ENCODE data around the gene TPM4. TPM values are rescaled to one million over a fixed set of nuclear protein-coding genes. Genes with fewer than 3 reads are reported as not detected.
A peak's percentile ranks its signal among the peaks of the same experiment; 100 is the strongest.

TPM4 gene
- total and polyA plus RNA-seq, 8 donors: 437 to 631 (median 556) TPM

DNA sequence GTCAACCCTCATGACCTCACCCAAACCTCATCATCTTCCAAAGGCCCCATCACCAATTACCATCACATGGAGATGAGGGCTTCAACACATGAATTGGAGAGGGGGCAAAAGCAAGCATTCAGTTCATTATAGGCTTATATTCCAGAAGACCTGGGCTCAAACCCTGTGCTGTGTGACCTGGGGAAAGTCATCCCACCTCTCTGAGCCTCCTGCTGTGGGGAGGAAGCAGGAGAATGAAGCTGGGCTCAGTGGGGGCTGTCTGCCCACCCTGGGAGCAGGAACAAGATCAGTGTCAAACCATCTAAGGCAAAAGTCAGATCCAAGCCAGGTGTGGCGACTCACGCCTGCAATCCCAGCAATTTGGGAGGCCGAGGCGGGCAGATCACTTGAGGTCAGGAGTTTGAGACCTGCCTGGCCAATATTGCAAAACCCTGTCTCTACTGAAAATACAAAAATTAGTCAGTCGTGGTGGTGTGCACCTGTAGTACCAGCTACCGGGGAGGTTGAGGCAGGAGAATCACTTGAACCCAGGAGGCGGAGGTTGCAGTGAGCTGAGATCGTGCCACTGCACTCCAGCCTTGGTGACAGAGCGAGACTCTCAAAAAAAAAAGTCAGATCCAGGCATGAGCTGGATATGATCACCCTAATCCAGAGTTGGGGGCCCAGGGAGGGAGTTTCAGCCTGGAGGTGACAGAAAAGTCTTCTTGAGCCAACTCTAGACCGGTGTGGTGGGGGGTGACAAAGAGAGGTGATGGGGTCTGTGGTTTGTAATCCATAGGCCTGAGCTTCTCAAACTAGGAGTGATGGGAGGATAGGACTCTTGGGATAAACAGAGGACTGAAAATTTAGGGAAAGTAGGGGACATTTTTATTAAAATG lies 1.6 kb upstream of the TPM4 start:
- H3K27ac ChIP-seq: peak overlapping the region; percentile 98 to 99
- intact Hi-C loops (cut with DNase I): no loop called here
- H3K36me3 ChIP-seq: no peaks in the 10 kb centered on the region
- no peak for ATAC-seq
- peak in 1 of 4 donors; percentile 26 for DNase-seq
- H3K9me3 ChIP-seq: no peaks in the 10 kb centered on the region
- no peak for TF ChIP-seq CTCF (IDR thresholded peaks at IDR 0.05)
- H3K4me3 ChIP-seq: no peak overlapping the region
- peaks cover 27 to 66% of the 10 kb centered on the region in 2 donors for H3K4me1 ChIP-seq
- H3K27me3 ChIP-seq: no peaks in the 10 kb centered on the region

GRCh38 chr19:16075430-16076153 lies 703 bp upstream of the TPM4 start:
- Histone ChIP-seq H3K36me3 (peaks cover 0 to under 1% of the 10 kb centered on the region in 2 donors), H3K4me3 (peak overlapping the region; percentile 33 to 90), H3K4me1 (peaks cover 32 to 66% of the 10 kb centered on the region in 2 donors), H3K27me3 (no peaks in the 10 kb centered on the region), H3K27ac (peak overlapping the region; percentile 98 to 99), H3K9me3 (no peaks in the 10 kb centered on the region)
- intact Hi-C loops (cut with DNase I): no loop called here
- ATAC-seq (no peak), DNase-seq (peak in 1 of 4 donors; percentile 30)
- no peak for TF ChIP-seq CTCF (IDR thresholded peaks at IDR 0.05)

GRCh38 chr19:16076958-16077611 lies 790 bp downstream of the TPM4 start:
- peak overlapping the region; percentile 77 to 90 for H3K4me3 ChIP-seq
- intact Hi-C loops (cut with DNase I): no loop called here
- TF ChIP-seq CTCF (IDR thresholded peaks at IDR 0.05): no peak
- peaks cover 24 to 66% of the 10 kb centered on the region in 2 donors for H3K4me1 ChIP-seq
- peak; percentile 26 for ATAC-seq
- H3K27ac ChIP-seq: peak overlapping the region; percentile 98 to 99
- H3K27me3 ChIP-seq: no peaks in the 10 kb centered on the region
- peaks cover 0 to 16% of the 10 kb centered on the region in 2 donors for H3K36me3 ChIP-seq
- H3K9me3 ChIP-seq: no peaks in the 10 kb centered on the region
- peak; percentile 54 to 90 (median 63) for DNase-seq

GRCh38 chr19:16077984-16078758 lies 1.9 kb downstream of the TPM4 start:
- H3K27ac ChIP-seq: peak overlapping the region; percentile 98 to 99
- no peak for TF ChIP-seq CTCF (IDR thresholded peaks at IDR 0.05)
- H3K36me3 ChIP-seq: peaks cover 0 to 27% of the 10 kb centered on the region in 2 donors
- H3K4me3 ChIP-seq: peak overlapping the region; percentile 77 to 90
- H3K27me3 ChIP-seq: no peaks in the 10 kb centered on the region
- intact Hi-C loops (cut with DNase I): no loop called here
- H3K4me1 ChIP-seq: peaks cover 28 to 71% of the 10 kb centered on the region in 2 donors
- DNase-seq (peak in 2 of 4 donors; percentile 31 to 71), ATAC-seq (no peak)
- H3K9me3 ChIP-seq: no peaks in the 10 kb centered on the region

Data from left lung (tissue), 10 donors.